HG03432 (cell line): ENCODE measurements around the gene PI4K2B.
"Not testable (repeated sequence)": the region's sequence is repeated elsewhere in the genome, so short reads cannot be mapped to it uniquely, and the experiment has no call there.

Experiments used
- ATAC-seq: cut with Tn5 transposase; IDR thresholded peaks from one replicate; pipeline ENCODE4 v1.9.1; 2021; ENCODE audit warnings: mild to moderate bottlenecking, moderate library complexity; ENCODE audit not compliant: unreplicated experiment

PI4K2B gene

GRCh38 chr4:25302626-25303025, 68.8 kb downstream of the PI4K2B start:
- no peak for ATAC-seq

- ATAC-seq, result no peak
These were observed 69.7 kb downstream of the PI4K2B start for GRCh38 chr4:25303578-25303977.

- no peak for ATAC-seq
These were observed 72.8 kb downstream of the PI4K2B start for GRCh38 chr4:25306518-25307057.

- ATAC-seq, result no peak
These were observed 73.8 kb downstream of the PI4K2B start for GRCh38 chr4:25307596-25307995.

GRCh38 chr4:25308306-25308705, 74.5 kb downstream of the PI4K2B start:
- ATAC-seq, result no peak

- ATAC-seq, result no peak
These were observed 74.9 kb downstream of the PI4K2B start for GRCh38 chr4:25308761-25309160.

- ATAC-seq, result peak; percentile 71
These were observed 76.4 kb downstream of the PI4K2B start for GRCh38 chr4:25310066-25310802.

- peak; percentile 13 for ATAC-seq
These were observed 77.0 kb downstream of the PI4K2B start for GRCh38 chr4:25310803-25311166.

GRCh38 chr4:25312496-25313200, 78.8 kb downstream of the PI4K2B start, which contains the start of gene ZCCHC4:
Gene ZCCHC4 (plus strand): TSS chr4:25312774. CDS start chr4:25312810, 36 bp downstream.
- peak; percentile 86 for ATAC-seq

GRCh38 chr4:25313201-25313895, 79.5 kb downstream of the PI4K2B start:
- no peak for ATAC-seq

GRCh38 chr4:25320336-25320735, 86.5 kb downstream of the PI4K2B start:
- ATAC-seq, result no peak

GRCh38 chr4:25320773-25321172, 86.9 kb downstream of the PI4K2B start:
- ATAC-seq, result peak; percentile 60

- ATAC-seq, result peak; percentile 54
These were observed 87.9 kb downstream of the PI4K2B start for GRCh38 chr4:25321703-25322102.

GRCh38 chr4:25328463-25328862, 94.6 kb downstream of the PI4K2B start:
- not testable (repeated sequence) for ATAC-seq
